ENCODE data around the gene GOLGA8M. TPM values are rescaled to one million over a fixed set of nuclear protein-coding genes. Genes with fewer than 3 reads are reported as not detected.
"Not testable (repeated sequence)": the region's sequence is repeated elsewhere in the genome, so short reads cannot be mapped to it uniquely, and the experiment has no call there.

Gene GOLGA8M, protein sequence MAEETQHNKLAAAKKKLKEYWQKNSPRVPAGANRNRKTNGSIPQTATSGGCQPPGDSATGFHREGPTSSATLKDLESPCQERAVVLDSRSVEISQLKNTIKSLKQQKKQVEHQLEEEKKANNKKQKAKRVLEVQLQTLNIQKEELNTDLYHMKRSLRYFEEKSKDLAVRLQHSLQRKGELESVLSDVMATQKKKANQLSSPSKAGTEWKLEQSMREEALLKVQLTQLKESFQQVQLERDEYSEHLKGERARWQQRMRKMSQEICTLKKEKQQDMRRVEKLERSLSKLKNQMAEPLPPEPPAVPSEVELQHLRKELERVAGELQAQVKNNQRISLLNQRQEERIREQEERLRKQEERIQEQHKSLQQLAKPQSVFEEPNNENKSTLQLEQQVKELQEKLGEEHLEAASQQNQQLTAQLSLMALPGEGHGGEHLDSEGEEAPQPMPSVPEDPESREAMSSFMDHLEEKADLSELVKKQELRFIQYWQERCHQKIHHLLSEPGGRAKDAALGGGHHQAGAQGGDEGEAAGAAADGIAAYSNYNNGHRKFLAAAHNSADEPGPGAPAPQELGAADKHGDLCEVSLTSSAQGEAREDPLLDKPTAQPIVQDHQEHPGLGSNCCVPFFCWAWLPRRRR
- total RNA-seq, result not detected

- no CpG with 5 or more reads among the region's 10 CpGs for WGBS
Measured at GRCh38 chr15:28712270-28712669, at the start of gene GOLGA8M. GOLGA8M (minus strand) TSS chr15:28712421; CDS start chr15:28712323, 98 bp downstream.

DNA sequence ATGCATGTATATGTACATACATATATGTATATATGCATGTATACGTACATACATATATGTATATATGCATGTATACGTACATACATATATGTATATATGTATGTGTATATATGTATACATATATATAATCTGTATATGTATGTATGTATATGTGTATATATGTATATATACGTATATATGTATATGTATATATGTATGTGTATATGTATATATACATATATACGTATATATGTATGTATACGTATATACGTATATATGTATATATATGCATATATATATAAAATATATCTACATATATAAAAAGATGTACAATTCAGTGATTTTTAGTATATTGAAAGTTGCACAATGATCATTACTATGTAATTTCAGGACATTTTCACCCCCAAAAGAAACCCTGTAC is 30.7 kb upstream of the GOLGA8M start:
- not testable (repeated sequence) for H3K9me3 ChIP-seq; H3K4me1 ChIP-seq; H3K27me3 ChIP-seq; H3K4me3 ChIP-seq; H3K36me3 ChIP-seq; H3K27ac ChIP-seq; DNase-seq (ENCODE audit: low spot score in 2 of 2)
- WGBS, result 88% methylated on average over 6 of the region's 6 CpGs

More at GRCh38 chr15:28712270-28712669, at the start of gene GOLGA8M:
- H3K4me3 ChIP-seq; H3K9me3 ChIP-seq; H3K27ac ChIP-seq; DNase-seq (ENCODE audit: low spot score in 2 of 2); H3K36me3 ChIP-seq; H3K4me1 ChIP-seq; H3K27me3 ChIP-seq: not testable (repeated sequence)

GRCh38 chr15:28738590-28739292 is 26.5 kb upstream of the GOLGA8M start:
- not testable (repeated sequence) for H3K36me3 ChIP-seq; H3K27ac ChIP-seq; H3K9me3 ChIP-seq; H3K27me3 ChIP-seq; DNase-seq (ENCODE audit: low spot score in 2 of 2); H3K4me1 ChIP-seq
- WGBS, result 13% methylated on average over 5 of the region's 9 CpGs
- H3K4me3 ChIP-seq, result peak overlapping the region; percentile 33

DNA sequence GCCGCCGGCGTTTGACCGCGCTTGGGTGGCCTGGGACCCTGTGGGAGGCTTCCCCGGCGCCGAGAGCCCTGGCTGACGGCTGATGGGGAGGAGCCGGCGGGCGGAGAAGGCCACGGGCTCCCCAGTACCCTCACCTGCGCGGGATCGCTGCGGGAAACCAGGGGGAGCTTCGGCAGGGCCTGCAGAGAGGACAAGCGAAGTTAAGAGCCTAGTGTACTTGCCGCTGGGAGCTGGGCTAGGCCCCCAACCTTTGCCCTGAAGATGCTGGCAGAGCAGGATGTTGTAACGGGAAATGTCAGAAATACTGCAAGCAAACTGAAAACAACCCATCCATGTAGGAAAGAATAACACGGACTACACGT is 26.0 kb upstream of the GOLGA8M start:
- not testable (repeated sequence) for H3K4me1 ChIP-seq; H3K36me3 ChIP-seq; DNase-seq (ENCODE audit: low spot score in 2 of 2); H3K9me3 ChIP-seq; H3K27me3 ChIP-seq
- WGBS, result 0% methylated on average over 3 of the region's 23 CpGs
- Histone ChIP-seq H3K27ac (peak overlapping the region; percentile 83), H3K4me3 (peak overlapping the region; percentile 58)

- H3K4me1 ChIP-seq; H3K36me3 ChIP-seq; DNase-seq (ENCODE audit: low spot score in 2 of 2); H3K9me3 ChIP-seq; H3K27me3 ChIP-seq: not testable (repeated sequence)
- peak overlapping the region; percentile 83 for H3K27ac ChIP-seq
- H3K4me3 ChIP-seq, result peak overlapping the region; percentile 58
- 0% methylated on average over 6 of the region's 101 CpGs for WGBS
Measured at GRCh38 chr15:28737521-28738199, 25.4 kb upstream of the GOLGA8M start.

DNA sequence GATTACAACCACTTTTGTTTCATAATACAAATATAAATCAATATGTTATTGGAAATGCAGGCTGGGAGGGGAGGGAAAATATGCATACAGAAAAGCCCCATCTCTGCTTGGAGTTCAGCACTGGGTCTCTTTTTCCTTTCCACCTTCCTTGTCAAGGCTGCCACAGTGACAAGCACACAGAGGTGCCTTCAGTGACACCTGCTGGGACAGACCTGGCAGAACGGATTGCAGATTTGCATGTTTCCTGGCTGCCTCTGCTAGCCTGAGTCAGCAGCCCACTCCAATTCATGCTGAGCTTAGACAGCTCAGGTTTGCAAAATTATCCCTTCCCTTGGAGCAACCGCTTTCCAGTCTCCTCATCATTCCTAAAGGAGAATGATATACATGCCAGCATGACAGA is 15.8 kb upstream of the GOLGA8M start:
- not testable (repeated sequence) for H3K4me1 ChIP-seq; H3K27me3 ChIP-seq; H3K9me3 ChIP-seq; H3K27ac ChIP-seq; H3K4me3 ChIP-seq; DNase-seq (ENCODE audit: low spot score in 2 of 2); H3K36me3 ChIP-seq
- 30% methylated on average over 2 of the region's 2 CpGs for WGBS

- WGBS, result 97% methylated on average over 14 of the region's 14 CpGs
- not testable (repeated sequence) for H3K4me3 ChIP-seq; H3K36me3 ChIP-seq; DNase-seq (ENCODE audit: low spot score in 2 of 2); H3K27ac ChIP-seq; H3K27me3 ChIP-seq; H3K4me1 ChIP-seq; H3K9me3 ChIP-seq
Measured at GRCh38 chr15:28727026-28727425, 14.8 kb upstream of the GOLGA8M start.

DNA sequence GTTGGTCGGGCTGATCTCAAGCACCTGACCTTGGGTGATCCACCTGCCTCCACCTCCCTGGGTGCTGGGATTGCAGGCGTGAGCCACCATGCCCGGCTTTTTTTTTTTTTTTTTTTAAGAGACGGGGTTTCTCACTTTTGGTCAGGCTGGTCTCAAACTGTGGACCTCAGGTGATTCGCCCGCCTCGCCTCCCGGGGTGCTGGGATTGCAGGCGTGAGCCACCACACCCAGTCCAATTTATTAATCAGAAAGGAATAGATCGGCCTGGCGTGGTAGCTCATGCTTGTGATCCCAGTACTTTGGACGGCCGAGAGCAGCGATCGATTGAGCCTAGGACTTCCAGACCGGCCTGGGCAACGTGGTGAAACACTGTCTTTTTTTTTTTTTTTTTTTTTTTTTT is 13.9 kb upstream of the GOLGA8M start:
- H3K9me3 ChIP-seq, result no peaks in the 10 kb centered on the region
- H3K4me3 ChIP-seq, result no peak overlapping the region
- no peaks in the 10 kb centered on the region for H3K36me3 ChIP-seq
- 97% methylated on average over 17 of the region's 17 CpGs for WGBS
- H3K4me1 ChIP-seq, result no peaks in the 10 kb centered on the region
- no peaks in the 10 kb centered on the region for H3K27me3 ChIP-seq
- H3K27ac ChIP-seq, result no peak overlapping the region
- TF ChIP-seq POLR2A (IDR thresholded peaks at IDR 0.05), result no peak
- no peak for TF ChIP-seq POLR2AphosphoS5 (IDR thresholded peaks at IDR 0.05)
- no peak for TF ChIP-seq CTCF (IDR thresholded peaks at IDR 0.05)
- no peak for TF ChIP-seq EP300 (IDR thresholded peaks at IDR 0.05)
- DNase-seq (ENCODE audit: low spot score in 2 of 2), result no peak
